ENCODE measurements around the gene TRIM8. TPM values are rescaled to one million over a fixed set of nuclear protein-coding genes. Genes with fewer than 3 reads are reported as not detected.

The TRIM8 gene
- total RNA-seq, 2 experiments from 2014 or later, result 80.9 to 81.6 TPM

DNA sequence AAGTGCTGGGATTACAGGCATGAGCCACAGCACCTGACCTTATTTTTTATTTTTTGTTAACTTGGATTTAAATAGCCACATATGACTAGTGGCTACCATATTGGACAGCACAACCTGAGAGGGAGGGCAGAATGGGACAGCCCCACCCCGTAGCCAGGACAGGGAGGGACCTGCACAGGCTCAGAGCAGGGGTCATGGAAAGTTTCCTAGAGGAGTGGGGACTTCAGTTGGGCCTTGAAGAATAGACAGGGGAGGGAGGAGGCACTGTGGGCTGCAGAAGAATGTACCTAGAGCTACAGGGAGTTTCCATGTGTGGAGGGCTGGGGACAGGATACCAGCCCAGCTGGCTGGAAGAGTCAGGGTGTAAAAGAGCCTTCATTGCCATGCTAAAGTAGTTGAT is 8.8 kb downstream of the TRIM8 start:
- peaks cover 67% of the 10 kb centered on the region for H3K36me3 Mint-ChIP-seq (ENCODE audit: low read depth)
- POLR2A ChIA-PET, result interaction anchor here (1.0 to 1.8 kb wide), 3 partner anchors 8 to 61 kb away, joined by 3 to 4 read pairs (median 4); partner anchors contain the start of genes ARL3 and SFXN2
- no peaks in the 10 kb centered on the region for H3K27me3 Mint-ChIP-seq
- peaks cover 70% of the 10 kb centered on the region for H3K4me1 Mint-ChIP-seq (ENCODE audit: low read depth)
- H3K9me3 Mint-ChIP-seq, result no peaks in the 10 kb centered on the region
- Histone ChIP-seq H3K36me3 (ENCODE audit: insufficient read depth, low read length) (peaks cover 54% of the 10 kb centered on the region), H3K27ac (ENCODE audit: low read depth in 1 of 2, low read length in 2 of 2) (peak overlapping the region; percentile 21 to 24), H3K9me3 (ENCODE audit: control insufficient read depth in 1 of 2, insufficient read depth in 1 of 2, low read length in 2 of 2) (no peaks in the 10 kb centered on the region), H3K4me3 (ENCODE audit: low read length) (no peak overlapping the region), H3K4me1 (ENCODE audit: insufficient read depth, low read length) (peaks cover 67% of the 10 kb centered on the region), H3K27me3 (ENCODE audit: control insufficient read depth in 1 of 2, insufficient read depth in 2 of 2, low read length in 2 of 2) (no peaks in the 10 kb centered on the region)
- TF ChIP-seq, protein P1, sequence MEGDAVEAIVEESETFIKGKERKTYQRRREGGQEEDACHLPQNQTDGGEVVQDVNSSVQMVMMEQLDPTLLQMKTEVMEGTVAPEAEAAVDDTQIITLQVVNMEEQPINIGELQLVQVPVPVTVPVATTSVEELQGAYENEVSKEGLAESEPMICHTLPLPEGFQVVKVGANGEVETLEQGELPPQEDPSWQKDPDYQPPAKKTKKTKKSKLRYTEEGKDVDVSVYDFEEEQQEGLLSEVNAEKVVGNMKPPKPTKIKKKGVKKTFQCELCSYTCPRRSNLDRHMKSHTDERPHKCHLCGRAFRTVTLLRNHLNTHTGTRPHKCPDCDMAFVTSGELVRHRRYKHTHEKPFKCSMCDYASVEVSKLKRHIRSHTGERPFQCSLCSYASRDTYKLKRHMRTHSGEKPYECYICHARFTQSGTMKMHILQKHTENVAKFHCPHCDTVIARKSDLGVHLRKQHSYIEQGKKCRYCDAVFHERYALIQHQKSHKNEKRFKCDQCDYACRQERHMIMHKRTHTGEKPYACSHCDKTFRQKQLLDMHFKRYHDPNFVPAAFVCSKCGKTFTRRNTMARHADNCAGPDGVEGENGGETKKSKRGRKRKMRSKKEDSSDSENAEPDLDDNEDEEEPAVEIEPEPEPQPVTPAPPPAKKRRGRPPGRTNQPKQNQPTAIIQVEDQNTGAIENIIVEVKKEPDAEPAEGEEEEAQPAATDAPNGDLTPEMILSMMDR (IDR thresholded peaks at IDR 0.05), result no peak
- CTCF ChIA-PET, result no interaction called here
- no peak for DNase-seq
- peak overlapping the region; percentile 97 for H3K27ac Mint-ChIP-seq
- intact Hi-C loops (cut with DNase I, micrococcal nuclease), result loop anchor here in 1 of 2 experiments (2.0 kb wide), 1 partner anchor 22 kb away; no protein-coding TSS in a partner anchor
- no peak overlapping the region for H3K4me3 Mint-ChIP-seq
- ATAC-seq (ENCODE audit: poor library complexity), result no peak

DNA sequence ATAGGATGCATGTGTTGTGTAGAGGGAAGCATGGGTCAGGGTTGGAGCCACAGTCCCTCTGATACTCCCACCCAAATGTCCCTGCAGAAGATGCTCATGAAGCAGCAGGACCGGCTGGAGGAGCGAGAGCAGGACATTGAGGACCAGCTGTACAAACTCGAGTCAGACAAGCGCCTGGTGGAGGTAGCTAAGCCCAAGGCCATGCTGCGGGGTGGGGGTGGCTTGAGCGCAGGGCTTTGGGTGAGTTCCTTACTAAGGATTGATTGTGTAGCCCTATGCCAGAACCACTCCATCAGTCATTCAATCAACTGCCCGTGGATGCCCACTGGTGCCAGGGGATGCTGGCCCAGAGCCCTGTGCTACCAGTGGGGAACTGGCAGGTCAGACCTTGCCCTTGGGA is 10.3 kb downstream of the TRIM8 start:
- Histone ChIP-seq H3K27me3 (ENCODE audit: control insufficient read depth in 1 of 2, insufficient read depth in 2 of 2, low read length in 2 of 2) (no peaks in the 10 kb centered on the region), H3K4me3 (ENCODE audit: low read length) (no peak overlapping the region), H3K9me3 (ENCODE audit: control insufficient read depth in 1 of 2, insufficient read depth in 1 of 2, low read length in 2 of 2) (no peaks in the 10 kb centered on the region), H3K36me3 (ENCODE audit: insufficient read depth, low read length) (peaks cover 61% of the 10 kb centered on the region), H3K27ac (ENCODE audit: low read depth in 1 of 2, low read length in 2 of 2) (no peak overlapping the region), H3K4me1 (ENCODE audit: insufficient read depth, low read length) (peaks cover 66% of the 10 kb centered on the region)
- ChIA-PET POLR2A (interaction anchor here (1.3 kb wide), 1 partner anchor 10 kb away, joined by 10 read pairs; the partner anchor contains the start of gene TRIM8), CTCF (no interaction called here)
- DNase-seq (no peak), ATAC-seq (ENCODE audit: poor library complexity) (no peak)
- no peaks in the 10 kb centered on the region for H3K9me3 Mint-ChIP-seq
- H3K4me1 Mint-ChIP-seq (ENCODE audit: low read depth), result peaks cover 65% of the 10 kb centered on the region
- peaks cover 71% of the 10 kb centered on the region for H3K36me3 Mint-ChIP-seq (ENCODE audit: low read depth)
- TF ChIP-seq, protein P1 (IDR thresholded peaks at IDR 0.05), result no peak
- intact Hi-C loops (cut with DNase I, micrococcal nuclease), result no loop called here
- H3K4me3 Mint-ChIP-seq, result no peak overlapping the region
- H3K27ac Mint-ChIP-seq, result peak overlapping the region; percentile 97
- H3K27me3 Mint-ChIP-seq, result no peaks in the 10 kb centered on the region

DNA sequence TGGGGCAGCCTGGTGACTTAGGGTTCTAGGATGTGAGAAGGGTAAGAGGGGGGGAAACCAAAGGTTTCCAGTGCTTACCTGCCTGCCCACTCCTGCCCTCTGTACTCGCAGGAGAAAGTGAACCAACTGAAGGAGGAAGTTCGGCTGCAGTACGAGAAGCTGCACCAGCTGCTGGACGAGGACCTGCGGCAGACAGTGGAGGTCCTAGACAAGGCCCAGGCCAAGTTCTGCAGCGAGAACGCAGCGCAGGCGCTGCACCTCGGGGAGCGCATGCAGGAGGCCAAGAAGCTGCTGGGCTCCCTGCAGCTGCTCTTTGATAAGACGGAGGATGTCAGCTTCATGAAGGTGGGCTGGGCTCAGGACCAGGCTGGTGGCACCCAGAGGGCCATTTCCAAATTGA is 10.7 kb downstream of the TRIM8 start:
- Histone ChIP-seq H3K36me3 (ENCODE audit: insufficient read depth, low read length) (peaks cover 61% of the 10 kb centered on the region), H3K9me3 (ENCODE audit: control insufficient read depth in 1 of 2, insufficient read depth in 1 of 2, low read length in 2 of 2) (no peaks in the 10 kb centered on the region), H3K4me1 (ENCODE audit: insufficient read depth, low read length) (peaks cover 66% of the 10 kb centered on the region), H3K27ac (ENCODE audit: low read depth in 1 of 2, low read length in 2 of 2) (no peak overlapping the region), H3K4me3 (ENCODE audit: low read length) (no peak overlapping the region), H3K27me3 (ENCODE audit: control insufficient read depth in 1 of 2, insufficient read depth in 2 of 2, low read length in 2 of 2) (no peaks in the 10 kb centered on the region)
- Mint-ChIP-seq H3K4me3 (no peak overlapping the region), H3K27me3 (no peaks in the 10 kb centered on the region), H3K27ac (peak overlapping the region; percentile 97), H3K9me3 (no peaks in the 10 kb centered on the region), H3K36me3 (ENCODE audit: low read depth) (peaks cover 71% of the 10 kb centered on the region), H3K4me1 (ENCODE audit: low read depth) (peaks cover 65% of the 10 kb centered on the region)
- CTCF ChIA-PET, result no interaction called here
- DNase-seq, result peak in 1 of 14 experiments; percentile 1
- POLR2A ChIA-PET, result interaction anchor here (1.3 to 10.1 kb wide), 2 partner anchors 8 to 10 kb away, joined by 10 to 121 read pairs; partner anchors contain the start of gene TRIM8
- TF ChIP-seq, protein P1 (IDR thresholded peaks at IDR 0.05), result no peak
- intact Hi-C loops (cut with DNase I, micrococcal nuclease), result no loop called here
- no peak for ATAC-seq (ENCODE audit: poor library complexity)

Data from CD4-positive, alpha-beta T cell (primary cell).